ENCODE results near the gene CCDC138.

CCDC138 gene

GRCh38 chr2:108893277-108893676 is 106.7 kb downstream of the CCDC138 start:
- TF ChIP-seq, protein P1, sequence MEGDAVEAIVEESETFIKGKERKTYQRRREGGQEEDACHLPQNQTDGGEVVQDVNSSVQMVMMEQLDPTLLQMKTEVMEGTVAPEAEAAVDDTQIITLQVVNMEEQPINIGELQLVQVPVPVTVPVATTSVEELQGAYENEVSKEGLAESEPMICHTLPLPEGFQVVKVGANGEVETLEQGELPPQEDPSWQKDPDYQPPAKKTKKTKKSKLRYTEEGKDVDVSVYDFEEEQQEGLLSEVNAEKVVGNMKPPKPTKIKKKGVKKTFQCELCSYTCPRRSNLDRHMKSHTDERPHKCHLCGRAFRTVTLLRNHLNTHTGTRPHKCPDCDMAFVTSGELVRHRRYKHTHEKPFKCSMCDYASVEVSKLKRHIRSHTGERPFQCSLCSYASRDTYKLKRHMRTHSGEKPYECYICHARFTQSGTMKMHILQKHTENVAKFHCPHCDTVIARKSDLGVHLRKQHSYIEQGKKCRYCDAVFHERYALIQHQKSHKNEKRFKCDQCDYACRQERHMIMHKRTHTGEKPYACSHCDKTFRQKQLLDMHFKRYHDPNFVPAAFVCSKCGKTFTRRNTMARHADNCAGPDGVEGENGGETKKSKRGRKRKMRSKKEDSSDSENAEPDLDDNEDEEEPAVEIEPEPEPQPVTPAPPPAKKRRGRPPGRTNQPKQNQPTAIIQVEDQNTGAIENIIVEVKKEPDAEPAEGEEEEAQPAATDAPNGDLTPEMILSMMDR (IDR thresholded peaks at IDR 0.05; ENCODE audit: borderline replicate concordance, insufficient read depth, low read depth, low read length) = no peak
- H3K4me3 ChIP-seq (ENCODE audit: low read depth, low read length) = no peak overlapping the region

- TF ChIP-seq, protein P1 (IDR thresholded peaks at IDR 0.05; ENCODE audit: borderline replicate concordance, insufficient read depth, low read depth, low read length) = no peak
- H3K4me3 ChIP-seq (ENCODE audit: low read depth, low read length) = no peak overlapping the region
Observed at GRCh38 chr2:108894766-108895165, 108.2 kb downstream of the CCDC138 start.

DNA sequence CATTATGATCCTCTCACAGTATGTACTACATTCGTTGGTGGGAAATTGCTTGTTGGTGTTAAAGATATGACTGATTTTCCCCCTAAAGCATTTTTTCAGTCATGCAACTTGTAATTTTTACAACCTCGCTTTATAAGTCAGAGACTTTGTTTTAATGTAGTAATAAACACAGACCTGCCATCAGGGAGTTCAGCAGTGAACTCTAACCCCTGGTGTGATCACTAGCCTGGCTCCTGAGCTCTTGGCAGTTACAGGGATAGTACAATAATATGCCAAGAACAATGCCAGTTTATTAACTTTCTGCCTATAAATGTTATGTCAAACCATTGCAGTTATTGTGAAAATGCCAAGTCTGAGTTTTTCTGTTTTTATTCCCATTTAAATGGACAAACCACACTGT is 108.6 kb downstream of the CCDC138 start:
- TF ChIP-seq, protein P1 (IDR thresholded peaks at IDR 0.05; ENCODE audit: borderline replicate concordance, insufficient read depth, low read depth, low read length) = no peak

GRCh38 chr2:108896741-108897140 is 110.2 kb downstream of the CCDC138 start:
- H3K4me3 ChIP-seq (ENCODE audit: low read depth, low read length) = no peak overlapping the region
- TF ChIP-seq, protein P1 (IDR thresholded peaks at IDR 0.05; ENCODE audit: borderline replicate concordance, insufficient read depth, low read depth, low read length) = no peak

More for the DNA sequence above, 108.6 kb downstream of the CCDC138 start:
- H3K4me3 ChIP-seq (ENCODE audit: low read depth, low read length) = no peak overlapping the region

GRCh38 chr2:108898315-108899082 is 111.9 kb downstream of the CCDC138 start:
- H3K4me3 ChIP-seq (ENCODE audit: low read depth, low read length) = no peak overlapping the region
- TF ChIP-seq, protein P1 (IDR thresholded peaks at IDR 0.05; ENCODE audit: borderline replicate concordance, insufficient read depth, low read depth, low read length) = no peak

GRCh38 chr2:108904680-108905079 is 118.1 kb downstream of the CCDC138 start:
- TF ChIP-seq, protein P1 (IDR thresholded peaks at IDR 0.05; ENCODE audit: borderline replicate concordance, insufficient read depth, low read depth, low read length) = no peak
- no peak overlapping the region for H3K4me3 ChIP-seq (ENCODE audit: low read depth, low read length)

DNA sequence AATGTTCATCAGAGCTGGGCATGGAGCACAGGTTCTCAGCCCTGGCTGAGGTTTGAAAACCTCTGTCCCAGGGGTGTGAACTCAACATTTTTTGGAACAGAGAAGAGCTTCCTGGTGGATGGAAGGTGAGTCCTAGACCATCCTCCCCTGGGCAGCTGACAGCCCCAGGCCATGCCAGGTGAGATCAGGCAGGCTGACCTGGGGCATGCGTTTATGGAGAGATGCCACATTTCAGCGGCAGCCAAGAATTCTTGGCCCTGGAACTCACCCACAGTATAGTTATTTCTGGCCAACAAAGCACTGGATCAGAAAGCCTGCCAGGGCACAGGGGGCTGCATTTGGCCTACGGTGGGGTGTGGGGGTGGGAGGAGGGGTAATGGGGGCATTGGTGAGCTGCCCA is 118.6 kb downstream of the CCDC138 start:
- TF ChIP-seq, protein P1 (IDR thresholded peaks at IDR 0.05; ENCODE audit: borderline replicate concordance, insufficient read depth, low read depth, low read length) = no peak
- H3K4me3 ChIP-seq (ENCODE audit: low read depth, low read length) = no peak overlapping the region

Measured in GM12875 (cell line).